ENCODE results near the gene PABPC1L.

- TF ChIP-seq POLR2A (IDR thresholded peaks at IDR 0.05; ENCODE audit: low read depth, low read length) = no peak
- no peak for TF ChIP-seq POLR2AphosphoS5 (IDR thresholded peaks at IDR 0.05; ENCODE audit: low read depth, low read length)
- no peak for TF ChIP-seq TAF1 (IDR thresholded peaks at IDR 0.05; ENCODE audit: low read depth, low read length)
- TF ChIP-seq SPI1 (IDR thresholded peaks at IDR 0.05; ENCODE audit: low read depth, low read length) = no peak
- TF ChIP-seq PAX5 (IDR thresholded peaks at IDR 0.05; ENCODE audit: insufficient read depth, low read length, severe bottlenecking) = no peak
Measured at GRCh38 chr20:44959082-44959637, 49.3 kb downstream of the PABPC1L start.
